IPS-20b (cell line): ENCODE data around the gene CBLB.
"Not testable (repeated sequence)": the region's sequence is repeated elsewhere in the genome, so short reads cannot be mapped to it uniquely, and the experiment has no call there.

Experiments
- H3K27ac ChIP-seq: one replicate; pipeline ENCODE4 v1.5.1; 2013; ENCODE audit warnings: low read length
- H3K27me3 ChIP-seq: 2 replicates; pipeline ENCODE4 v1.6.1; 2013; ENCODE audit warnings: mild to moderate bottlenecking, low read length, inconsistent platforms; ENCODE audit not compliant: insufficient read depth
- H3K36me3 ChIP-seq: 2 replicates; pipeline ENCODE4 v1.6.1; 2013; ENCODE audit warnings: low read depth, mild to moderate bottlenecking, inconsistent platforms, low read length, moderate library complexity; ENCODE audit not compliant: insufficient read depth
- H3K4me1 ChIP-seq: 2 replicates; pipeline ENCODE4 v1.6.1; 2013; ENCODE audit warnings: mild to moderate bottlenecking, control low read depth, inconsistent platforms, low read length, moderate library complexity; ENCODE audit not compliant: insufficient read depth
- H3K4me3 ChIP-seq: 2 replicates; pipeline ENCODE4 v1.5.1; 2013; ENCODE audit warnings: mild to moderate bottlenecking, low read length, inconsistent platforms
- H3K9ac ChIP-seq: 2 replicates; pipeline ENCODE4 v1.6.1; 2013; ENCODE audit warnings: low read depth, mild to moderate bottlenecking, inconsistent platforms, low read length, moderate library complexity
- H3K9me3 ChIP-seq: 2 replicates; pipeline ENCODE4 v1.6.1; 2013; ENCODE audit warnings: mild to moderate bottlenecking, low read depth, low read length, inconsistent platforms; ENCODE audit not compliant: insufficient read depth

Gene CBLB

GRCh38 chr3:105828703-105829102, 40.1 kb downstream of the CBLB start:
- no peak overlapping the region for H3K4me3 ChIP-seq
- H3K27ac ChIP-seq: no peak overlapping the region
- H3K4me1 ChIP-seq: peaks cover 12% of the 10 kb centered on the region; the same call in 1 of the 2 replicates
- H3K36me3 ChIP-seq: peaks cover 5% of the 10 kb centered on the region
- H3K9me3 ChIP-seq: no peaks in the 10 kb centered on the region
- no peak overlapping the region for H3K9ac ChIP-seq
- H3K27me3 ChIP-seq: no peaks in the 10 kb centered on the region

GRCh38 chr3:105827959-105828358, 40.9 kb downstream of the CBLB start:
- H3K9ac ChIP-seq: no peak overlapping the region
- H3K4me3 ChIP-seq: no peak overlapping the region
- no peaks in the 10 kb centered on the region for H3K9me3 ChIP-seq
- H3K27ac ChIP-seq: no peak overlapping the region
- H3K36me3 ChIP-seq: peaks cover 6% of the 10 kb centered on the region
- H3K27me3 ChIP-seq: no peaks in the 10 kb centered on the region
- peaks cover 12% of the 10 kb centered on the region; the same call in 1 of the 2 replicates for H3K4me1 ChIP-seq

- Histone ChIP-seq H3K4me1 (peaks cover 12% of the 10 kb centered on the region; the same call in 1 of the 2 replicates), H3K4me3 (no peak overlapping the region), H3K9me3 (no peaks in the 10 kb centered on the region), H3K27ac (no peak overlapping the region), H3K27me3 (no peaks in the 10 kb centered on the region), H3K9ac (no peak overlapping the region), H3K36me3 (peaks cover 6% of the 10 kb centered on the region)
Observed at GRCh38 chr3:105826778-105827634, 41.8 kb downstream of the CBLB start.

GRCh38 chr3:105824129-105824528, 44.7 kb downstream of the CBLB start:
- no peak overlapping the region for H3K4me3 ChIP-seq

GRCh38 chr3:105823149-105823867, 45.5 kb downstream of the CBLB start:
- H3K9me3 ChIP-seq: no peaks in the 10 kb centered on the region
- H3K9ac ChIP-seq: no peak overlapping the region
- peaks cover 6% of the 10 kb centered on the region for H3K36me3 ChIP-seq
- H3K4me1 ChIP-seq: peaks cover 10% of the 10 kb centered on the region; the same call in 1 of the 2 replicates
- H3K27ac ChIP-seq: no peak overlapping the region
- no peaks in the 10 kb centered on the region for H3K27me3 ChIP-seq
- no peak overlapping the region for H3K4me3 ChIP-seq

More at GRCh38 chr3:105824129-105824528, 44.7 kb downstream of the CBLB start:
- Histone ChIP-seq H3K9me3 (no peaks in the 10 kb centered on the region), H3K36me3 (peaks cover 6% of the 10 kb centered on the region), H3K4me1 (peaks cover 10% of the 10 kb centered on the region; the same call in 1 of the 2 replicates), H3K27ac (no peak overlapping the region), H3K27me3 (no peaks in the 10 kb centered on the region), H3K9ac (no peak overlapping the region)

GRCh38 chr3:105822171-105823123, 46.4 kb downstream of the CBLB start:
- H3K27me3 ChIP-seq: no peaks in the 10 kb centered on the region
- no peak overlapping the region for H3K27ac ChIP-seq

GRCh38 chr3:105821433-105821832, 47.4 kb downstream of the CBLB start:
- peaks cover 6% of the 10 kb centered on the region for H3K36me3 ChIP-seq
- no peak overlapping the region for H3K27ac ChIP-seq
- no peaks in the 10 kb centered on the region for H3K4me1 ChIP-seq
- H3K9me3 ChIP-seq: no peaks in the 10 kb centered on the region
- H3K27me3 ChIP-seq: no peaks in the 10 kb centered on the region
- H3K9ac ChIP-seq: no peak overlapping the region
- no peak overlapping the region for H3K4me3 ChIP-seq

More at GRCh38 chr3:105822171-105823123, 46.4 kb downstream of the CBLB start:
- Histone ChIP-seq H3K4me3 (no peak overlapping the region), H3K36me3 (peaks cover 6% of the 10 kb centered on the region), H3K4me1 (peaks cover 2% of the 10 kb centered on the region; the same call in 1 of the 2 replicates), H3K9me3 (no peaks in the 10 kb centered on the region), H3K9ac (no peak overlapping the region)

- peaks cover 14% of the 10 kb centered on the region; the same call in 1 of the 2 replicates for H3K4me1 ChIP-seq
- H3K27ac ChIP-seq: no peak overlapping the region
- H3K9ac ChIP-seq: no peak overlapping the region
- H3K9me3 ChIP-seq: no peaks in the 10 kb centered on the region
- H3K4me3 ChIP-seq: no peak overlapping the region
- no peaks in the 10 kb centered on the region for H3K36me3 ChIP-seq
- H3K27me3 ChIP-seq: no peaks in the 10 kb centered on the region
Observed at GRCh38 chr3:105816833-105817232, 52.0 kb downstream of the CBLB start.

- H3K27ac ChIP-seq, H3K36me3 ChIP-seq, H3K9me3 ChIP-seq, H3K4me3 ChIP-seq, H3K9ac ChIP-seq, H3K27me3 ChIP-seq: not testable (repeated sequence)
- peaks cover 24% of the 10 kb centered on the region for H3K4me1 ChIP-seq
Observed at GRCh38 chr3:105815331-105815730, 53.5 kb downstream of the CBLB start.

- Histone ChIP-seq H3K4me1 (peaks cover 34% of the 10 kb centered on the region), H3K27ac (no peak overlapping the region), H3K9ac (no peak overlapping the region), H3K27me3 (no peaks in the 10 kb centered on the region), H3K36me3 (no peaks in the 10 kb centered on the region), H3K4me3 (no peak overlapping the region), H3K9me3 (no peaks in the 10 kb centered on the region)
Observed at GRCh38 chr3:105813710-105814109, 55.1 kb downstream of the CBLB start.

- no peak overlapping the region for H3K9ac ChIP-seq
- no peak overlapping the region for H3K4me3 ChIP-seq
- no peak overlapping the region for H3K27ac ChIP-seq
- no peaks in the 10 kb centered on the region for H3K36me3 ChIP-seq
- H3K4me1 ChIP-seq: peaks cover 34% of the 10 kb centered on the region
- no peaks in the 10 kb centered on the region for H3K9me3 ChIP-seq
- H3K27me3 ChIP-seq: no peaks in the 10 kb centered on the region
Observed at GRCh38 chr3:105812194-105812586, 56.6 kb downstream of the CBLB start.
